Caco-2 (cell line): ENCODE results near the gene FRMD4A. TPM values are rescaled to one million over a fixed set of nuclear protein-coding genes. Genes with fewer than 3 reads are reported as not detected.

Source experiments
- BruUV-seq: library from RNA; stranded (reverse); fragments of 400-500 nt; replicated peaks from 2 replicates; lab custom pipeline; 2021; lab: Mats Ljungman, UMichigan
- CTCF ChIA-PET: fragments of 300-600 bp; sonication (Branson Sonifier 250); formaldehyde crosslinking; loops from one replicate; lab custom pipeline; 2022; ENCODE audit warnings: antibody characterized with exemption; lab: Charles Lee
- POLR2A ChIA-PET: fragments of 300-600 bp; sonication (Branson Sonifier 250); formaldehyde crosslinking; loops from one replicate; lab custom pipeline; 2022; ENCODE audit warnings: antibody characterized with exemption; lab: Charles Lee
- DNase-seq, 2 experiments: peaks; one replicate each; pipeline versions ENCODE4 v3.0.0 to v3.0.0-alpha.2; 2020 to 2022
- H3K27me3 ChIP-seq: replicated peaks from 2 replicates; pipeline ENCODE4 v1.6.0; 2011; ENCODE audit warnings: low read length; ENCODE audit not compliant: control insufficient read depth, insufficient read depth
- H3K36me3 ChIP-seq: 2 replicates; pipeline ENCODE4 v1.5.1; 2011; ENCODE audit warnings: low read length; ENCODE audit not compliant: control insufficient read depth, insufficient read depth
- H3K4me1 ChIP-seq: fragments of 250-450 bp; sonication (Bioruptor Pico); 2 replicates; pipeline ENCODE4 v1.5.1; 2020; ENCODE audit warnings: mild to moderate bottlenecking
- H3K4me3 ChIP-seq: 2 replicates; pipeline ENCODE4 v1.5.1; 2011; ENCODE audit warnings: low read depth, mild to moderate bottlenecking, control low read depth, low read length
- H3K9me3 ChIP-seq: fragments of 250-450 bp; sonication (Bioruptor Pico); 2 replicates; pipeline ENCODE4 v1.5.1; 2020; ENCODE audit warnings: mild to moderate bottlenecking, moderate library complexity
- H3K27ac Mint-ChIP-seq: one replicate; pipeline ENCODE4 v1.8.0; 2022; ENCODE audit warnings: mixed read lengths; ENCODE audit not compliant: unreplicated experiment
- H3K27me3 Mint-ChIP-seq: one replicate; pipeline ENCODE4 v1.8.0; 2022; ENCODE audit warnings: mixed read lengths; ENCODE audit not compliant: insufficient read depth, unreplicated experiment
- H3K36me3 Mint-ChIP-seq: one replicate; pipeline ENCODE4 v1.8.0; 2022; ENCODE audit warnings: mild to moderate bottlenecking, mixed read lengths; ENCODE audit not compliant: insufficient read depth, unreplicated experiment
- H3K4me1 Mint-ChIP-seq: one replicate; pipeline ENCODE4 v1.8.0; 2022; ENCODE audit warnings: low read depth, mixed read lengths; ENCODE audit not compliant: unreplicated experiment
- H3K4me3 Mint-ChIP-seq: one replicate; pipeline ENCODE4 v1.8.0; 2022; ENCODE audit warnings: mild to moderate bottlenecking, moderate library complexity, mixed read lengths; ENCODE audit not compliant: unreplicated experiment
- H3K9me3 Mint-ChIP-seq: one replicate; pipeline ENCODE4 v1.8.0; 2022; ENCODE audit warnings: mixed read lengths; ENCODE audit not compliant: unreplicated experiment
- intact Hi-C: fragments of 100-400 bp; cut with micrococcal nuclease; formaldehyde crosslinking; loops from one replicate; pipeline ENCODE4 v1.10.0; 2022; ENCODE audit not compliant: unreplicated experiment
- total RNA-seq: library from RNA; stranded (reverse); gene quantifications from 2 replicates; pipeline ENCODE4 v1.2.3, GENCODE V29; 2022
- TF ChIP-seq, protein P1 (sequence below), 2 experiments: fragments of 200-600 bp in 1 of 2; IDR thresholded peaks; 1 replicate in 1 of 2; 2 replicates in 1 of 2; pipeline versions ENCODE4 v1.5.1 to v1.8.0; 2011 to 2022; ENCODE audit warnings: antibody characterized with exemption in 1 of 2, control low read depth in 1 of 2, inconsistent platforms in 1 of 2, low read depth in 1 of 2, low read length in 1 of 2, mild to moderate bottlenecking in 1 of 2, moderate library complexity in 1 of 2; ENCODE audit not compliant: insufficient read depth in 1 of 2, severe bottlenecking in 1 of 2, unreplicated experiment in 1 of 2

Gene FRMD4A
- total RNA-seq, 1 experiment from 2014 or later = 52.1 TPM

DNA sequence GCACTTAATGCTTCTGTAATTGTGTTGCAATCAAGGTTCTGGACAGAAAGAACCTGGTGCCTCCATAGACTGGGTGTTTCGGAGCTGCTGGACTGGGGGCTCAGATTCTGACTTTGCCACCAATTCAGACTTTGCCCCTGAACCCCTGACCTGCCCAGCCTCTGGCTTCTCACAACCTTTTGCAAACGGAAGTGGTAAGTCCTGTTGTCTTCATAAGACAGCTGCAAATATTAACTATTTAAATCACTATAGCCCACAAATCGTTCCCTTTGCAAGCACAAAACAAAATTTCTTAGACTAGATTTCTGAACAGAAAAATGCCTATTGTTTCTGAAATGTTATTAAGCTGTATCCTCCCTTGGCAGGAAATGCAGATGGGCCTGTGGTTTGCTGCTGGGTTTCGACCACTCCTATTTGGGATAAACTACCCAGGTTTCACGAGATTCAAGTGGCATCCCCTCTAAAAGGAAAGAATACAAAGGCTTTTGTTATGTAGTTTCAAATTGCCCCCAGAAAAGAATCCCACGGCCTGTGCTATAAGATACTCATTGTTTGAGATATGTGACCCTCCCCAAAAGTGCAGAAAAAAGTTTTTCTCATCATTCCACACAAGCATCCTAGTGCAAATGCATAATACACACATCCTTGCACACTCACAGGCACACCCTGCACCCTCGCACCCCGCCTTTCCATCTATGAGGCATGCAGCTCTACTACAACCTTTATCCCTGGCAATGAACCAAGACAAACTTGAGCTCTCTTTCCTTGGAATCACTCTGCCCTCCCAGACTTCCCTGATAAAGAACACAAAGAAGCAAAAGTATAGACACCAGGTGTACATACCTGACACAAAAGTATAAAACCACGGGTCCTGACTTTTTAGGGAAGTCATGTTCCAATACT, 534.8 kb downstream of the FRMD4A start:
- H3K27me3 Mint-ChIP-seq = peaks cover 3% of the 10 kb centered on the region
- no peaks in the 10 kb centered on the region for H3K36me3 Mint-ChIP-seq
- no TSS peak for BruUV-seq
- ChIA-PET POLR2A (interaction anchor here (0.6 kb wide), 2 partner anchors 86 to 464 kb away, joined by 3 read pairs; no protein-coding TSS in a partner anchor), CTCF (interaction anchor here (0.6 kb wide), 1 partner anchor 298 kb away, joined by 3 read pairs; no protein-coding TSS in a partner anchor)
- peaks cover 7% of the 10 kb centered on the region for H3K4me1 Mint-ChIP-seq
- no peak overlapping the region for H3K4me3 Mint-ChIP-seq
- intact Hi-C loops = no loop called here
- Histone ChIP-seq H3K4me1 (no peaks in the 10 kb centered on the region), H3K4me3 (no peak overlapping the region), H3K27me3 (no peaks in the 10 kb centered on the region), H3K9me3 (no peaks in the 10 kb centered on the region), H3K36me3 (no peaks in the 10 kb centered on the region)
- H3K27ac Mint-ChIP-seq = no peak overlapping the region
- H3K9me3 Mint-ChIP-seq = no peaks in the 10 kb centered on the region
- TF ChIP-seq, protein P1, sequence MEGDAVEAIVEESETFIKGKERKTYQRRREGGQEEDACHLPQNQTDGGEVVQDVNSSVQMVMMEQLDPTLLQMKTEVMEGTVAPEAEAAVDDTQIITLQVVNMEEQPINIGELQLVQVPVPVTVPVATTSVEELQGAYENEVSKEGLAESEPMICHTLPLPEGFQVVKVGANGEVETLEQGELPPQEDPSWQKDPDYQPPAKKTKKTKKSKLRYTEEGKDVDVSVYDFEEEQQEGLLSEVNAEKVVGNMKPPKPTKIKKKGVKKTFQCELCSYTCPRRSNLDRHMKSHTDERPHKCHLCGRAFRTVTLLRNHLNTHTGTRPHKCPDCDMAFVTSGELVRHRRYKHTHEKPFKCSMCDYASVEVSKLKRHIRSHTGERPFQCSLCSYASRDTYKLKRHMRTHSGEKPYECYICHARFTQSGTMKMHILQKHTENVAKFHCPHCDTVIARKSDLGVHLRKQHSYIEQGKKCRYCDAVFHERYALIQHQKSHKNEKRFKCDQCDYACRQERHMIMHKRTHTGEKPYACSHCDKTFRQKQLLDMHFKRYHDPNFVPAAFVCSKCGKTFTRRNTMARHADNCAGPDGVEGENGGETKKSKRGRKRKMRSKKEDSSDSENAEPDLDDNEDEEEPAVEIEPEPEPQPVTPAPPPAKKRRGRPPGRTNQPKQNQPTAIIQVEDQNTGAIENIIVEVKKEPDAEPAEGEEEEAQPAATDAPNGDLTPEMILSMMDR (IDR thresholded peaks at IDR 0.05; ENCODE audit: insufficient read depth in 1 of 2, low read depth in 1 of 2, low read length in 1 of 2, severe bottlenecking in 1 of 2, unreplicated experiment in 1 of 2) = no peak
- no peak for DNase-seq

- POLR2A ChIA-PET = interaction anchor here (0.6 kb wide), 2 partner anchors 87 to 465 kb away, joined by 3 read pairs; no protein-coding TSS in a partner anchor
Measured at GRCh38 chr10:13794992-13795612, 535.6 kb downstream of the FRMD4A start.

GRCh38 chr10:13792006-13792405, 538.7 kb downstream of the FRMD4A start:
- no peak for DNase-seq
- intact Hi-C loops = no loop called here
- H3K27me3 ChIP-seq = no peaks in the 10 kb centered on the region; the same call in 1 of the 2 replicates
- no peak overlapping the region for H3K4me3 Mint-ChIP-seq
- H3K27ac Mint-ChIP-seq = no peak overlapping the region
- no peaks in the 10 kb centered on the region; the same call in 1 of the 2 replicates for H3K4me1 ChIP-seq
- BruUV-seq = no TSS peak
- peaks cover 3% of the 10 kb centered on the region for H3K27me3 Mint-ChIP-seq
- no peaks in the 10 kb centered on the region for H3K9me3 ChIP-seq
- ChIA-PET CTCF (no interaction called here), POLR2A (no interaction called here)
- TF ChIP-seq, protein P1 (IDR thresholded peaks at IDR 0.05; ENCODE audit: insufficient read depth in 1 of 2, low read depth in 1 of 2, low read length in 1 of 2, severe bottlenecking in 1 of 2, unreplicated experiment in 1 of 2) = no peak
- no peaks in the 10 kb centered on the region for H3K36me3 ChIP-seq
- no peaks in the 10 kb centered on the region for H3K9me3 Mint-ChIP-seq
- no peaks in the 10 kb centered on the region for H3K36me3 Mint-ChIP-seq
- peaks cover 7% of the 10 kb centered on the region for H3K4me1 Mint-ChIP-seq
- H3K4me3 ChIP-seq = no peak overlapping the region

More at GRCh38 chr10:13794992-13795612, 535.6 kb downstream of the FRMD4A start:
- Mint-ChIP-seq H3K27me3 (peaks cover 3% of the 10 kb centered on the region), H3K27ac (no peak overlapping the region), H3K4me3 (no peak overlapping the region), H3K36me3 (no peaks in the 10 kb centered on the region), H3K4me1 (peaks cover 7% of the 10 kb centered on the region), H3K9me3 (no peaks in the 10 kb centered on the region)
- Histone ChIP-seq H3K9me3 (no peaks in the 10 kb centered on the region), H3K36me3 (no peaks in the 10 kb centered on the region), H3K4me3 (no peak overlapping the region), H3K27me3 (no peaks in the 10 kb centered on the region; the same call in 1 of the 2 replicates), H3K4me1 (no peaks in the 10 kb centered on the region)
- intact Hi-C loops = no loop called here
- DNase-seq = no peak
- TF ChIP-seq, protein P1 (IDR thresholded peaks at IDR 0.05; ENCODE audit: insufficient read depth in 1 of 2, low read depth in 1 of 2, low read length in 1 of 2, severe bottlenecking in 1 of 2, unreplicated experiment in 1 of 2) = no peak
- BruUV-seq = no TSS peak
- CTCF ChIA-PET = no interaction called here
